ENCODE results near the gene SERPINA9.

SERPINA9 gene

DNA sequence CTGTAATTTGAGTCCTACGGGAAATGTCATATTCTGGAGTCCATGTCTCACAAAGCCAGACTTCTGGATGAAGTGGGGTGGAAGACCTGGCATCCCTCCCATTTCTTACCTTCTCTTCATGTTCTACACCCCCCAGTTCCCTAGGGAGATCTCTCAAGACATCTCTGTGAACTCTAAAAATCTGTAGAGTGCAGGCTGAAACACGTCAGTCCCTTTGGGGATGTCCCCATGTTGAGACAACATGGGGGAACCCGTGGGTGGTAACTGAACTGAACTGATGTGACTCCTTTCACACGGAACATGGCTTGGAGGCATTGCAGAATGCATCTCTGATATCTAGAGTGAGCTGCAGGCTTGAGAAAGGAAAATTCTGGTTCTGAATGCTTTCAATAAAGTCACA, 18.1 kb upstream of the SERPINA9 start:
- TF ChIP-seq, protein P1, sequence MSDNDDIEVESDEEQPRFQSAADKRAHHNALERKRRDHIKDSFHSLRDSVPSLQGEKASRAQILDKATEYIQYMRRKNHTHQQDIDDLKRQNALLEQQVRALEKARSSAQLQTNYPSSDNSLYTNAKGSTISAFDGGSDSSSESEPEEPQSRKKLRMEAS (IDR thresholded peaks at IDR 0.05) = no peak
- no peak for TF ChIP-seq RAD21 (IDR thresholded peaks at IDR 0.05; ENCODE audit: low read depth)
- no peak for TF ChIP-seq TAF1 (IDR thresholded peaks at IDR 0.05; ENCODE audit: low read depth)
- TF ChIP-seq NFIC (IDR thresholded peaks at IDR 0.05) = no peak
- TF ChIP-seq TEAD4 (IDR thresholded peaks at IDR 0.05) = no peak
- no peak for TF ChIP-seq EGR1 (IDR thresholded peaks at IDR 0.05)
- TF ChIP-seq TCF12 (IDR thresholded peaks at IDR 0.05; ENCODE audit: low read depth) = no peak
- TF ChIP-seq CEBPB (IDR thresholded peaks at IDR 0.05) = no peak
- TF ChIP-seq USF1 (IDR thresholded peaks at IDR 0.05) = no peak
- TF ChIP-seq YY1 (IDR thresholded peaks at IDR 0.05; ENCODE audit: low read depth) = no peak
- TF ChIP-seq FOXM1 (IDR thresholded peaks at IDR 0.05; ENCODE audit: borderline replicate concordance, low read depth) = no peak
- no peak for TF ChIP-seq ZBTB7A (IDR thresholded peaks at IDR 0.05; ENCODE audit: low read depth)

- TF ChIP-seq USF1 (IDR thresholded peaks at IDR 0.05) (no peak), TEAD4 (IDR thresholded peaks at IDR 0.05) (no peak), CEBPB (IDR thresholded peaks at IDR 0.05) (no peak), FOXM1 (IDR thresholded peaks at IDR 0.05; ENCODE audit: borderline replicate concordance, low read depth) (no peak), EGR1 (IDR thresholded peaks at IDR 0.05) (no peak), TCF12 (IDR thresholded peaks at IDR 0.05; ENCODE audit: low read depth) (no peak), TAF1 (IDR thresholded peaks at IDR 0.05; ENCODE audit: low read depth) (no peak), EP300 (IDR thresholded peaks at IDR 0.05; ENCODE audit: borderline replicate concordance) (no peak), YY1 (IDR thresholded peaks at IDR 0.05; ENCODE audit: low read depth) (no peak)
- TF ChIP-seq, protein P2, sequence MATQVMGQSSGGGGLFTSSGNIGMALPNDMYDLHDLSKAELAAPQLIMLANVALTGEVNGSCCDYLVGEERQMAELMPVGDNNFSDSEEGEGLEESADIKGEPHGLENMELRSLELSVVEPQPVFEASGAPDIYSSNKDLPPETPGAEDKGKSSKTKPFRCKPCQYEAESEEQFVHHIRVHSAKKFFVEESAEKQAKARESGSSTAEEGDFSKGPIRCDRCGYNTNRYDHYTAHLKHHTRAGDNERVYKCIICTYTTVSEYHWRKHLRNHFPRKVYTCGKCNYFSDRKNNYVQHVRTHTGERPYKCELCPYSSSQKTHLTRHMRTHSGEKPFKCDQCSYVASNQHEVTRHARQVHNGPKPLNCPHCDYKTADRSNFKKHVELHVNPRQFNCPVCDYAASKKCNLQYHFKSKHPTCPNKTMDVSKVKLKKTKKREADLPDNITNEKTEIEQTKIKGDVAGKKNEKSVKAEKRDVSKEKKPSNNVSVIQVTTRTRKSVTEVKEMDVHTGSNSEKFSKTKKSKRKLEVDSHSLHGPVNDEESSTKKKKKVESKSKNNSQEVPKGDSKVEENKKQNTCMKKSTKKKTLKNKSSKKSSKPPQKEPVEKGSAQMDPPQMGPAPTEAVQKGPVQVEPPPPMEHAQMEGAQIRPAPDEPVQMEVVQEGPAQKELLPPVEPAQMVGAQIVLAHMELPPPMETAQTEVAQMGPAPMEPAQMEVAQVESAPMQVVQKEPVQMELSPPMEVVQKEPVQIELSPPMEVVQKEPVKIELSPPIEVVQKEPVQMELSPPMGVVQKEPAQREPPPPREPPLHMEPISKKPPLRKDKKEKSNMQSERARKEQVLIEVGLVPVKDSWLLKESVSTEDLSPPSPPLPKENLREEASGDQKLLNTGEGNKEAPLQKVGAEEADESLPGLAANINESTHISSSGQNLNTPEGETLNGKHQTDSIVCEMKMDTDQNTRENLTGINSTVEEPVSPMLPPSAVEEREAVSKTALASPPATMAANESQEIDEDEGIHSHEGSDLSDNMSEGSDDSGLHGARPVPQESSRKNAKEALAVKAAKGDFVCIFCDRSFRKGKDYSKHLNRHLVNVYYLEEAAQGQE (IDR thresholded peaks at IDR 0.05; ENCODE audit: low read depth) = no peak
- TF ChIP-seq, protein P1 (IDR thresholded peaks at IDR 0.05) = no peak
Observed at GRCh38 chr14:94491511-94491910, 15.5 kb upstream of the SERPINA9 start.

DNA sequence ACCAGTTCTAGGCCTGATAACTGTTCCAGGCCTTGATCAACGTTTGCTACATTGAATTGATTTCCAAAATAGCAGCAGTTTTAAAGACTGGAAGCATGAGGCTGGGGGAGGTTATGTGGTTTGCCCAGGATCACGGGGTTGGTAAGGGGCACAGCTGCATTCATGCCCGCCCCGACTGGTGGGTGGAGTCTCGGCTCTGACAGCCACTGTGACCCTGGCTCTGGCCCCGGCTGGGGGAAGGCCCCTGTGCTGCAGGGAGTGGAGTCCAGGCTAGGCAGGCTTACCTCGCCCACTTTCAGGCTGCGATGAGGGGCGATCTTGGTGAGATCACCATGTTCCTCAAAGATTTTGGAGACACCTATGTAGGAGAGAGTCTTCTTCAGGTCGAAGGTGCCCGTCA, 13.3 kb upstream of the SERPINA9 start:
- TF ChIP-seq TEAD4 (IDR thresholded peaks at IDR 0.05) = no peak
- no peak for TF ChIP-seq EGR1 (IDR thresholded peaks at IDR 0.05)
- TF ChIP-seq ZBTB7A (IDR thresholded peaks at IDR 0.05; ENCODE audit: low read depth) = no peak
- no peak for TF ChIP-seq TAF1 (IDR thresholded peaks at IDR 0.05; ENCODE audit: low read depth)
- no peak for TF ChIP-seq EP300 (IDR thresholded peaks at IDR 0.05; ENCODE audit: borderline replicate concordance)
- TF ChIP-seq FOXM1 (IDR thresholded peaks at IDR 0.05; ENCODE audit: borderline replicate concordance, low read depth) = no peak
- no peak for TF ChIP-seq NFIC (IDR thresholded peaks at IDR 0.05)
- TF ChIP-seq, protein P1 (IDR thresholded peaks at IDR 0.05) = no peak

DNA sequence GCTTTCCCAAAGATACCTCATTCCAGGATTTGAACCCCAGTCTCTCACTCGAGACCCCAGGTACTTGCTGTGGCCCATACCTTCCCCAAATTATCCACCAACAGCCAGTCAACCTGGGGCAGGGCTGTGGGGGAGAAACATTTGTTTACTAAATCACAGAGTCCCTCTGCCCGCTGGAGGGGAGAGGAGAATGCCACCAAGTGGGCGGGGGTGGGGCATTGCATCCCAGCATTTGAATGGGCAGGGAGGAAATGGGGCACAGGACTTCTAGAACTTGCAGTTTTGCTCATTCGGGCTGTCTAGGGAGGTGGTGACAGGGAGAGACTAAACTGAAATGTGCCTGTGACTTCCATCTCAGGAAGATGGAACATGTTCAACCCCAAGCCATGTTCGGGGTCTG, 10.9 kb upstream of the SERPINA9 start:
- no peak for TF ChIP-seq CEBPB (IDR thresholded peaks at IDR 0.05)
- TF ChIP-seq EP300 (IDR thresholded peaks at IDR 0.05; ENCODE audit: borderline replicate concordance) = no peak
- TF ChIP-seq RAD21 (IDR thresholded peaks at IDR 0.05; ENCODE audit: low read depth) = no peak
- no peak for TF ChIP-seq CREB1 (IDR thresholded peaks at IDR 0.05; ENCODE audit: low read depth)
- TF ChIP-seq TAF1 (IDR thresholded peaks at IDR 0.05; ENCODE audit: low read depth) = no peak
- TF ChIP-seq YY1 (IDR thresholded peaks at IDR 0.05; ENCODE audit: low read depth) = no peak
- TF ChIP-seq USF1 (IDR thresholded peaks at IDR 0.05) = no peak
- no peak for TF ChIP-seq TEAD4 (IDR thresholded peaks at IDR 0.05)
- no peak for TF ChIP-seq NFIC (IDR thresholded peaks at IDR 0.05)
- TF ChIP-seq, protein P2 (IDR thresholded peaks at IDR 0.05; ENCODE audit: low read depth) = no peak
- TF ChIP-seq TCF12 (IDR thresholded peaks at IDR 0.05; ENCODE audit: low read depth) = no peak
- TF ChIP-seq, protein P1 (IDR thresholded peaks at IDR 0.05) = no peak

Data from Ishikawa (cell line).